ENCODE results near the gene GREB1L.

GRCh38 chr18:21291106-21291505, 49.1 kb downstream of the GREB1L start:
- TF ChIP-seq CTCF (IDR thresholded peaks at IDR 0.05) (no peak), POLR2AphosphoS5 (IDR thresholded peaks at IDR 0.05; ENCODE audit: insufficient read depth in 1 of 2, low read depth in 1 of 2) (no peak), POLR2A (IDR thresholded peaks at IDR 0.05) (no peak)

All from vagina (tissue), 2 donors.